ENCODE results near the gene SLC6A4. TPM values are rescaled to one million over a fixed set of nuclear protein-coding genes. Genes with fewer than 3 reads are reported as not detected.
A peak's percentile ranks its signal among the peaks of the same experiment; 100 is the strongest.

The SLC6A4 gene
- total RNA-seq: under 1 TPM in 1 of 2 experiments, not detected in 1; 0.10 TPM

DNA sequence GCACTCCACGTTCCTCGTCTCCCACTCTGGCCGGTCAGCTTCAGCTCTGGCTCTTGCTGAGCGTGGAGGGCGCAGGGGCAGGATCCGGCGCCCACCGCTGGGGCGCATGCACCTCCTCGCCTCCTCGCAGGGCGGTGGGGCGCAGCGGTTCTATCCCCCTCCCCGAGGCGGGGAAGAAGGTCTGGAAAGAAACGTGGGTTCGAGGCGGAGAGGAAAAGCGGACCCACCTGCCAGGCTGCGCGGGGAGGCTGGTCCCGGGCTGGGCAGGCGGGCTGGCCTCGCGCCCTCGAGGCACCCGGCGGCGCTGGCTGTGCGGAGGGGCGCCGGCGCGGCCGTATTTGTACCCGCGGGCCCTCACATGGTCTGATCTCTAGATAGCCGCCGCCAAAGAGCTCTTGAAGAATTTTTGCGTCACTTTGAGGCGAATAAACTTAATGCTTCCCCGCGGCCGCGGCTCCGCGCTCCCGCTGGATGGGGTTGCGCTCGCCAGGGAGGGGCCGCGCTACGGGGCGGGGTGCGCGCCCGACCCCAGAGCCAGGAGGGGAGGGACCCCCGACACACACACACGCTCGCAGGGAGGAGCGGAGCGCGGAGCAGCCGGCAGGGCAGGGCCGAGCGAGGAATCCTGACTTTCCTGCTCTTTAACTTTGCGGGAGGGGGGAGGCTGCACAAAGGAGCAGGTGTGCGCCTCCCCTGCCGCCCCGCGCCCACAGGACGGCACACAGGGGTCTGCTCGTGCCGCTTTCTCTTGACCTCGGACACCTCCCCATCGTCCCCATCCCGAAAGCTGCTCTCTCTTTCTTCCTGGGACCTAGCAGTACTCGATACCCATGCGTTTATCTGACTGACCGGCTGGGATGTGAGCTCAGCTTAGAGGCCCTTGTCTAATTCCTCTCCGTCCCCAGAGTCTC lies at the start of gene SLC6A4:
Gene SLC6A4 (minus strand): TSS at position 312 of the 911 bp plus-strand sequence. CDS start 13,739 bp downstream, outside the sequence.
- CTCF ChIA-PET: interaction anchor here (0.8 to 3.0 kb wide), 10 partner anchors 10 to 140 kb away, joined by 3 to 17 read pairs (median 4); partner anchors contain the start of gene TMIGD1
- ATAC-seq: peak; percentile 52

GRCh38 chr17:30279156-30279555 lies 43.7 kb upstream of the SLC6A4 start:
- Mint-ChIP-seq H3K27ac (no peak overlapping the region), H3K4me1 (ENCODE audit: low read depth) (peaks cover 4% of the 10 kb centered on the region), H3K27me3 (ENCODE audit: low read depth) (no peaks in the 10 kb centered on the region), H3K4me3 (no peak overlapping the region), H3K9me3 (ENCODE audit: insufficient read depth) (no peaks in the 10 kb centered on the region), H3K36me3 (ENCODE audit: low read depth) (peaks cover 44% of the 10 kb centered on the region)
- CTCF ChIA-PET: interaction anchor here (0.9 to 2.3 kb wide), 6 partner anchors 13 to 174 kb away, joined by 3 to 14 read pairs (median 6); partner anchors contain the start of gene BLMH
- POLR2A ChIA-PET: no interaction called here
- no peak for DNase-seq
- no peak for ATAC-seq

More for the DNA sequence above, at the start of gene SLC6A4:
- DNase-seq: no peak
- POLR2A ChIA-PET: no interaction called here
- Mint-ChIP-seq H3K9me3 (ENCODE audit: insufficient read depth) (no peaks in the 10 kb centered on the region), H3K4me3 (peak within 1 kb of the TSS; percentile 68), H3K27me3 (ENCODE audit: low read depth) (peaks cover 67% of the 10 kb centered on the region), H3K27ac (no peak within 1 kb of the TSS), H3K4me1 (ENCODE audit: low read depth) (peaks cover 31% of the 10 kb centered on the region), H3K36me3 (ENCODE audit: low read depth) (no peaks in the 10 kb centered on the region)

DNA sequence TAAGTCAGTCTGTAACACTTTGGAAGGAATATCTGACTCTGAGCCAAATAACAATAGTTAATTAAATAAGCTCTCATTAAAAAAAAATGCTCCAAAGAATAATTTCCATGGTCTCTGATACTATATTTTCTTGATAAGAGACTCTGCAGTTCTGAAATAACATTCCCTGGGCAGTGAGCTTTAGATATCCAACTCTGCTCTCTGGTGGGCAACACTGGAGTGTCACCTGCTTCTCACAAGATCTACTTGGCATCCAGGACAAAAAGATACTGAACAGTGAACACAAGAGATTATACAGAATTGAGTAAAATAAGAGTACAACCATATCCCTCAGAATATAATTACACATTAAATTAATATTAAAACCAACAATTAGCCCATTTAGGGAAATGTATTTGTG lies 42.5 kb upstream of the SLC6A4 start:
- peaks cover 48% of the 10 kb centered on the region for H3K36me3 Mint-ChIP-seq (ENCODE audit: low read depth)
- ChIA-PET POLR2A (no interaction called here), CTCF (interaction anchor here (1.1 to 2.3 kb wide), 3 partner anchors 10 to 173 kb away, joined by 3 to 14 read pairs (median 6); no protein-coding TSS in a partner anchor)
- H3K4me1 Mint-ChIP-seq (ENCODE audit: low read depth): peaks cover 4% of the 10 kb centered on the region
- H3K27ac Mint-ChIP-seq: no peak overlapping the region
- DNase-seq (no peak), ATAC-seq (no peak)
- H3K27me3 Mint-ChIP-seq (ENCODE audit: low read depth): no peaks in the 10 kb centered on the region
- H3K4me3 Mint-ChIP-seq: no peak overlapping the region
- H3K9me3 Mint-ChIP-seq (ENCODE audit: insufficient read depth): no peaks in the 10 kb centered on the region

DNA sequence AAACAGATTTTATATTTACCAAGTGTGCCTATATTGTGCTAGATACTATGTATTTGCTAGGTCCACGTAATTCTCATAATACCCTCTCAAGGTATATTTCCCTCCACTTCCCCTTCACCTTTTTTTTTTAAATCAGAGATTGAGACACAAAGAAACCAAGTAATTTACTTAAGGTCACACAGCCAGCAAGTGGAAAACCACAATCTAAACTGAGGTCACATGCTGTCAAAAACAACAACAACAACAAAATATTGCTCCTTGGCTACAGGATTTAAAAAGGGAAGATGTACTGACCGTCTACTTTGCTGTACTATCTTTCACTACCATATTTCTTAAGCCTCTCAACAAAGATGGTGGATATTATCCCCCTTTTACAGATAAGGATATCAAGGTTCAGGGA lies 40.4 kb upstream of the SLC6A4 start:
- peaks cover 4% of the 10 kb centered on the region for H3K4me1 Mint-ChIP-seq (ENCODE audit: low read depth)
- POLR2A ChIA-PET: no interaction called here

DNA sequence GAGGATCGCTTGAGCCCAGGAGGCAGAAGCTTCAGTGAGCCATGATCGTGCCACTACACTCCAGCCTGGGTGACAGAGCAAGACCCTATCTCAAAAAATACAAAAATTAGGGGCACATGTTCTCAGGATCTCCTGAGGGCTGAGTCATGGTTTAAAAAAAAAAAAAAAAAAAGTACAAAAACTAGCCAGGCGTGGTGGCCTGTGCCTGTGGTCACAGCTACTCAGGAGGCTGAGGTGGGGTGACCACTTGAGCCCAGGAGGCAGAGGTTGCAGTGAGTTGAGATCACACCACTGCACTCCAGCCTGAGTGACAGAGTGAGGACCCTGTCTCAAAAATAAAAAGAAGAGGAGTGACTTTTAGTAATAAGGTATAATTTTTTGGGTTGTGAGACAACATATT lies 39.4 kb upstream of the SLC6A4 start:
- Mint-ChIP-seq H3K4me1 (ENCODE audit: low read depth) (peaks cover 4% of the 10 kb centered on the region), H3K27ac (no peak overlapping the region), H3K27me3 (ENCODE audit: low read depth) (no peaks in the 10 kb centered on the region), H3K4me3 (no peak overlapping the region), H3K9me3 (ENCODE audit: insufficient read depth) (no peaks in the 10 kb centered on the region), H3K36me3 (ENCODE audit: low read depth) (peaks cover 56% of the 10 kb centered on the region)
- DNase-seq (no peak), ATAC-seq (no peak)
- CTCF ChIA-PET: no interaction called here
- POLR2A ChIA-PET: no interaction called here

More for the DNA sequence above, 40.4 kb upstream of the SLC6A4 start:
- DNase-seq (no peak), ATAC-seq (no peak)
- Mint-ChIP-seq H3K27me3 (ENCODE audit: low read depth) (no peaks in the 10 kb centered on the region), H3K36me3 (ENCODE audit: low read depth) (peaks cover 57% of the 10 kb centered on the region), H3K4me3 (no peak overlapping the region), H3K9me3 (ENCODE audit: insufficient read depth) (no peaks in the 10 kb centered on the region), H3K27ac (no peak overlapping the region)
- CTCF ChIA-PET: no interaction called here

- no peak for ATAC-seq
- Mint-ChIP-seq H3K27ac (no peak overlapping the region), H3K4me3 (no peak overlapping the region), H3K36me3 (ENCODE audit: low read depth) (peaks cover 53% of the 10 kb centered on the region), H3K4me1 (ENCODE audit: low read depth) (peaks cover 4% of the 10 kb centered on the region), H3K27me3 (ENCODE audit: low read depth) (no peaks in the 10 kb centered on the region), H3K9me3 (ENCODE audit: insufficient read depth) (no peaks in the 10 kb centered on the region)
- no peak for DNase-seq
- CTCF ChIA-PET: interaction anchor here (1.2 kb wide), 1 partner anchor 168 kb away, joined by 5 read pairs; no protein-coding TSS in a partner anchor
- POLR2A ChIA-PET: no interaction called here
These were observed 37.9 kb upstream of the SLC6A4 start for GRCh38 chr17:30273373-30273772.

- Mint-ChIP-seq H3K36me3 (ENCODE audit: low read depth) (peaks cover 57% of the 10 kb centered on the region), H3K27ac (no peak overlapping the region), H3K27me3 (ENCODE audit: low read depth) (no peaks in the 10 kb centered on the region), H3K9me3 (ENCODE audit: insufficient read depth) (no peaks in the 10 kb centered on the region), H3K4me3 (no peak overlapping the region), H3K4me1 (ENCODE audit: low read depth) (peaks cover 4% of the 10 kb centered on the region)
- DNase-seq (no peak), ATAC-seq (no peak)
- POLR2A ChIA-PET: no interaction called here
- CTCF ChIA-PET: interaction anchor here (1.0 to 3.0 kb wide), 3 partner anchors 14 to 167 kb away, joined by 3 to 11 read pairs (median 5); no protein-coding TSS in a partner anchor
These were observed 35.6 kb upstream of the SLC6A4 start for GRCh38 chr17:30271102-30271501.

DNA sequence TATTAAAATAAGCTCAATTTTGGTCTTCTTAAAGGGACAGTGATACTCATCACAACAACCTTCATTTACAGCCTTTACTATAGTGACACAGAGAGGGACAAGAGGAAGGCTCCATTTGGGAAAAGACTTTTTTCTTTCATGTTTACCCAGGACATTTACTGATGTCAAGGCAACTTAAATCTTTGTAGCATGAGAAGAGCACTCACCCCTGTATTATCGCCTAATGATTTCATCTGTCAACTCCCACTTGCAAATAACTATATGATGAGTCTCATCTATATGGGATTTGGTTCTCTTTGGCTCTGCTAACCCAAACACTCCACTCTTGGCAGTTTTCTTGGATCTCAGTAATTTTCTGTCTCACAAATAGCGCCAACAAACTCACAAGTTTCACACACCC lies 32.1 kb upstream of the SLC6A4 start:
- ATAC-seq: no peak
- Mint-ChIP-seq H3K4me1 (ENCODE audit: low read depth) (no peaks in the 10 kb centered on the region), H3K9me3 (ENCODE audit: insufficient read depth) (no peaks in the 10 kb centered on the region), H3K36me3 (ENCODE audit: low read depth) (peaks cover 57% of the 10 kb centered on the region), H3K27me3 (ENCODE audit: low read depth) (no peaks in the 10 kb centered on the region), H3K4me3 (no peak overlapping the region), H3K27ac (no peak overlapping the region)
- POLR2A ChIA-PET: no interaction called here
- CTCF ChIA-PET: interaction anchor here (1.2 kb wide), 2 partner anchors 69 to 72 kb away, joined by 3 read pairs; no protein-coding TSS in a partner anchor
- DNase-seq: no peak

DNA sequence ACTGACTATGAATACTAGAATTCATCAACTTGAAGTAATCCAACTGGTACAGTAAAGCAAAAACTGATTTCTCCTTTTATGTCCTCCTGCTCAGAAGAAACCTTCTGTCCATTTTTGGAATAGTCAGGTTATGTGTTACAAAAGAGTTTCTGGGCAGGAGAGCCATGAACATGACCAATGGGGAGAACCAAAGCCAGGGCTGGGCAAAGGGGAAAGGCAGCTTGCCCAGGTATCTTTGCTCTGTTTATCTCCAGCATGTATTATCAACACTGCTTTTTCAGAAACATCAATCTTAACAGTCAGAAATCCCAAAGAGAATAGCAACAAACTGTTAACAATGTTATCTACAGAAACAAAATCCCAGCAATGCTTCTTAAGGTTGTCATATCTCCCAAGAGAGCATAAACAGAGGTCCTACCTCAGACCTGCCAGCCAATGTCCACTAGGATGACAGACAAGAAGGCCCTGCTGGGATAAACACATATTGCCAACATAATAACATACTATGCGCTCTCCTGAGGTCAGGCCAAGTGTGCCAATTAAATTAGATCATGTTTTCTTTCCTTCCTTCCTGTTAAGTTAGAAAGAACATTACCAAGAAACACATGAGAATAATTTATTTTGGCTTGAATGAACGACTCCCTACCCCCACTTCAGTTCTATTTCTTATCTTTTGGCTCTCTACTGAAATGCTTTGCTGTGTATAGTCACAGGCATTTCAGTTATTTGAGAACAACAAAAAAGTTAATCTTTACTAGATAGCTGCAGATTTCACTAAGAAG lies 28.2 kb upstream of the SLC6A4 start:
- H3K9me3 Mint-ChIP-seq (ENCODE audit: insufficient read depth): no peaks in the 10 kb centered on the region
- no peak overlapping the region for H3K27ac Mint-ChIP-seq
- H3K27me3 Mint-ChIP-seq (ENCODE audit: low read depth): no peaks in the 10 kb centered on the region
- ATAC-seq (no peak), DNase-seq (no peak)
- POLR2A ChIA-PET: no interaction called here
- H3K4me1 Mint-ChIP-seq (ENCODE audit: low read depth): peaks cover 12% of the 10 kb centered on the region
- peaks cover 58% of the 10 kb centered on the region for H3K36me3 Mint-ChIP-seq (ENCODE audit: low read depth)
- CTCF ChIA-PET: no interaction called here
- H3K4me3 Mint-ChIP-seq: no peak overlapping the region

DNA sequence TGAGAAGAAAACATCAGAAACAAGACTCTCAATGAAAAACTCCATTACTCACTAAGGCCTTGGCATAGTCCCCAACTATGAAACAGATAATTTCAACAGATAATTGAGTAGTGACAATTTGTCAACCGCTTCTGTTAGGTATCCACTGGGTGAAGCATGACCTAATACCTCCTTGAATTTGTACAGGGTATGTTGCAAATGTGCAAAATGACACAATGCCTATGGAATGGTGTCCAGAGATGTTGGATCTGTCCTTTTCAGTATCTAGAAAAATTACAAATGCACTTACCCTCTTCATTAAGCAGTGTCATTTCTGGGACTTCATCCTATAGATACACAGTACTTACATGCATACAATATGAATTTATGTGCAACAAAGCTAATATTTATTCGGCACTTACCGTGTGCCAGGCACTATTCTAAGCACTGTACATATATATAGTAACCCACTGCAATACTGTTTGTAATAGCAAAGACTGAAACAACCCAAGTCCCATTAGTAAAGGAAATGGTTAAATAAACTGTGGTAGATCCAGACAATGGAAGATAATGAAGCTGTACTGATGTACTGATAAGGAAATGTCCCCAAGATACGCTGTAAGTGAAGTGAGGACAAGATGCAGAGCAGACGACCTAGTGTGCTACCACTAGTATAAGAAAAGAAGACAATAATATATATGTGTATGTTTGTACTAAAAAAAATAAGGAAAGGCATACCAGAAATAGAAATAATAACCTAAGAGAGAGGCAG lies 21.4 kb upstream of the SLC6A4 start:
- ATAC-seq (no peak), DNase-seq (no peak)
- Mint-ChIP-seq H3K4me3 (no peak overlapping the region), H3K9me3 (ENCODE audit: insufficient read depth) (no peaks in the 10 kb centered on the region), H3K27me3 (ENCODE audit: low read depth) (no peaks in the 10 kb centered on the region), H3K27ac (no peak overlapping the region), H3K36me3 (ENCODE audit: low read depth) (peaks cover 44% of the 10 kb centered on the region), H3K4me1 (ENCODE audit: low read depth) (peaks cover 21% of the 10 kb centered on the region)
- POLR2A ChIA-PET: no interaction called here
- CTCF ChIA-PET: interaction anchor here (0.9 to 1.6 kb wide), 3 partner anchors 50 to 79 kb away, joined by 3 to 4 read pairs (median 3); no protein-coding TSS in a partner anchor

GRCh38 chr17:30254150-30254549 lies 18.7 kb upstream of the SLC6A4 start:
- ChIA-PET POLR2A (no interaction called here), CTCF (interaction anchor here (1.1 to 2.5 kb wide), 2 partner anchors 26 to 150 kb away, joined by 3 to 10 read pairs; no protein-coding TSS in a partner anchor)
- no peak overlapping the region for H3K27ac Mint-ChIP-seq
- DNase-seq (no peak), ATAC-seq (no peak)
- H3K4me3 Mint-ChIP-seq: no peak overlapping the region
- peaks cover 12% of the 10 kb centered on the region for H3K4me1 Mint-ChIP-seq (ENCODE audit: low read depth)
- H3K27me3 Mint-ChIP-seq (ENCODE audit: low read depth): no peaks in the 10 kb centered on the region
- H3K9me3 Mint-ChIP-seq (ENCODE audit: insufficient read depth): no peaks in the 10 kb centered on the region
- H3K36me3 Mint-ChIP-seq (ENCODE audit: low read depth): peaks cover 33% of the 10 kb centered on the region

All from activated CD8-positive, alpha-beta T cell treated with anti-CD3 and anti-CD28 coated beads, Interleukin-2, amount 10 ng/mL, durations not matched to agents 7 days and 5 days (primary cell).